ENCODE measurements around the gene CLDN25. TPM values are rescaled to one million over a fixed set of nuclear protein-coding genes. Genes with fewer than 3 reads are reported as not detected.

Gene CLDN25
- polyA plus RNA-seq (2012; rRNA removed), result not detected in 2 replicates
- polyA plus RNA-seq (2012; cell fraction: cytosol; rRNA removed), result not detected in 2 replicates
- not detected in 2 replicates for polyA plus RNA-seq (2012; cell fraction: nucleus; rRNA removed)

- H3K79me2 ChIP-seq (ENCODE audit: insufficient read depth), result no peaks in the 10 kb centered on the region
- H2AFZ ChIP-seq (ENCODE audit: low read depth), result no peak within 1 kb of the TSS
- H4K20me1 ChIP-seq (ENCODE audit: insufficient read depth), result no peaks in the 10 kb centered on the region
- H3K36me3 ChIP-seq (replicated peaks in 1 of 2; ENCODE audit: control insufficient read depth in 1 of 2, insufficient read depth in 2 of 2, low read length in 1 of 2), result no peaks in the 10 kb centered on the region
- H3K4me3 ChIP-seq (ENCODE audit: low read depth in 2 of 2, low read length in 1 of 2), result no peak within 1 kb of the TSS
- ChIA-PET CTCF (interaction anchor here (1.8 kb wide), 1 partner anchor 16 kb away, joined by 5 read pairs; no protein-coding TSS in a partner anchor), POLR2A (no interaction called here)
- WGBS (ENCODE audit: low lambda C conversion rate), result 79% methylated on average over 4 of the region's 4 CpGs
- H3F3A ChIP-seq (replicated peaks; ENCODE audit: insufficient read depth), result no peaks in the 10 kb centered on the region
- no peak within 1 kb of the TSS for H3K4me2 ChIP-seq
- no peaks in the 10 kb centered on the region for H3K9me2 ChIP-seq
- H3K27ac ChIP-seq (ENCODE audit: low read depth in 2 of 2, low read length in 1 of 2), result no peak within 1 kb of the TSS
- no peak within 1 kb of the TSS for H3K9ac ChIP-seq
- TF ChIP-seq GATA2 (CRISPR knock-in tag; IDR thresholded peaks at IDR 0.05) (no peak), GABPA (IDR thresholded peaks at IDR 0.05; ENCODE audit: low read depth) (no peak), EP300 (IDR thresholded peaks at IDR 0.05; ENCODE audit: borderline replicate concordance in 1 of 2, low read depth in 1 of 2, low read length in 1 of 2) (no peak), MXI1 (IDR thresholded peaks at IDR 0.05; ENCODE audit: low read depth, low read length) (no peak), CTCF (IDR thresholded peaks at IDR 0.05) (no peak), NRF1 (IDR thresholded peaks at IDR 0.05; ENCODE audit: low read depth, low read length) (no peak), YY1 (IDR thresholded peaks at IDR 0.05; ENCODE audit: low read depth) (no peak), USF2 (IDR thresholded peaks at IDR 0.05; ENCODE audit: borderline replicate concordance, low read depth, low read length) (no peak), SMC3 (IDR thresholded peaks at IDR 0.05; ENCODE audit: low read depth, low read length) (no peak), RAD21 (IDR thresholded peaks at IDR 0.05; ENCODE audit: low read length) (no peak), MEF2A (IDR thresholded peaks at IDR 0.05; ENCODE audit: borderline replicate concordance, low read depth) (no peak), NFIC (IDR thresholded peaks at IDR 0.05; ENCODE audit: borderline replicate concordance) (no peak), CHD2 (IDR thresholded peaks at IDR 0.05; ENCODE audit: low read length, partially characterized antibody) (no peak), SIN3A (IDR thresholded peaks at IDR 0.05; ENCODE audit: borderline replicate concordance, low read depth, low read length) (no peak), TCF12 (IDR thresholded peaks at IDR 0.05) (no peak)
- TF ChIP-seq, protein P1, sequence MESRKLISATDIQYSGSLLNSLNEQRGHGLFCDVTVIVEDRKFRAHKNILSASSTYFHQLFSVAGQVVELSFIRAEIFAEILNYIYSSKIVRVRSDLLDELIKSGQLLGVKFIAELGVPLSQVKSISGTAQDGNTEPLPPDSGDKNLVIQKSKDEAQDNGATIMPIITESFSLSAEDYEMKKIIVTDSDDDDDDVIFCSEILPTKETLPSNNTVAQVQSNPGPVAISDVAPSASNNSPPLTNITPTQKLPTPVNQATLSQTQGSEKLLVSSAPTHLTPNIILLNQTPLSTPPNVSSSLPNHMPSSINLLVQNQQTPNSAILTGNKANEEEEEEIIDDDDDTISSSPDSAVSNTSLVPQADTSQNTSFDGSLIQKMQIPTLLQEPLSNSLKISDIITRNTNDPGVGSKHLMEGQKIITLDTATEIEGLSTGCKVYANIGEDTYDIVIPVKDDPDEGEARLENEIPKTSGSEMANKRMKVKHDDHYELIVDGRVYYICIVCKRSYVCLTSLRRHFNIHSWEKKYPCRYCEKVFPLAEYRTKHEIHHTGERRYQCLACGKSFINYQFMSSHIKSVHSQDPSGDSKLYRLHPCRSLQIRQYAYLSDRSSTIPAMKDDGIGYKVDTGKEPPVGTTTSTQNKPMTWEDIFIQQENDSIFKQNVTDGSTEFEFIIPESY (IDR thresholded peaks at IDR 0.05; ENCODE audit: borderline replicate concordance, low read depth), result no peak
- no peaks in the 10 kb centered on the region for H3K9me3 ChIP-seq
- H3K27me3 ChIP-seq (ENCODE audit: insufficient read depth), result no peaks in the 10 kb centered on the region
- peaks cover 0 to 6% of the 10 kb centered on the region in 2 experiments; a peak in 3 of 4 replicates for H3K4me1 ChIP-seq (ENCODE audit: control insufficient read depth in 1 of 2, insufficient read depth in 2 of 2, low read depth in 1 of 2, low read length in 1 of 2)
- DNase-seq, result no peak
Measured at GRCh38 chr11:113779496-113779895, at the start of gene CLDN25. TSS of gene CLDN25 (plus strand) at chr11:113779796. CDS start at chr11:113779796, 0 bp downstream.

All from SK-N-SH (cell line).